Measurements from ENCODE around the gene NRN1L.

Gene NRN1L

GRCh38 chr16:67922740-67923139, 38.1 kb downstream of the NRN1L start:
- TF ChIP-seq, protein P1, sequence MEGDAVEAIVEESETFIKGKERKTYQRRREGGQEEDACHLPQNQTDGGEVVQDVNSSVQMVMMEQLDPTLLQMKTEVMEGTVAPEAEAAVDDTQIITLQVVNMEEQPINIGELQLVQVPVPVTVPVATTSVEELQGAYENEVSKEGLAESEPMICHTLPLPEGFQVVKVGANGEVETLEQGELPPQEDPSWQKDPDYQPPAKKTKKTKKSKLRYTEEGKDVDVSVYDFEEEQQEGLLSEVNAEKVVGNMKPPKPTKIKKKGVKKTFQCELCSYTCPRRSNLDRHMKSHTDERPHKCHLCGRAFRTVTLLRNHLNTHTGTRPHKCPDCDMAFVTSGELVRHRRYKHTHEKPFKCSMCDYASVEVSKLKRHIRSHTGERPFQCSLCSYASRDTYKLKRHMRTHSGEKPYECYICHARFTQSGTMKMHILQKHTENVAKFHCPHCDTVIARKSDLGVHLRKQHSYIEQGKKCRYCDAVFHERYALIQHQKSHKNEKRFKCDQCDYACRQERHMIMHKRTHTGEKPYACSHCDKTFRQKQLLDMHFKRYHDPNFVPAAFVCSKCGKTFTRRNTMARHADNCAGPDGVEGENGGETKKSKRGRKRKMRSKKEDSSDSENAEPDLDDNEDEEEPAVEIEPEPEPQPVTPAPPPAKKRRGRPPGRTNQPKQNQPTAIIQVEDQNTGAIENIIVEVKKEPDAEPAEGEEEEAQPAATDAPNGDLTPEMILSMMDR (IDR thresholded peaks at IDR 0.05; ENCODE audit: low read depth, low read length), result no peak
- DNase-seq (ENCODE audit: extremely low read depth, low read depth), result no peak

DNA sequence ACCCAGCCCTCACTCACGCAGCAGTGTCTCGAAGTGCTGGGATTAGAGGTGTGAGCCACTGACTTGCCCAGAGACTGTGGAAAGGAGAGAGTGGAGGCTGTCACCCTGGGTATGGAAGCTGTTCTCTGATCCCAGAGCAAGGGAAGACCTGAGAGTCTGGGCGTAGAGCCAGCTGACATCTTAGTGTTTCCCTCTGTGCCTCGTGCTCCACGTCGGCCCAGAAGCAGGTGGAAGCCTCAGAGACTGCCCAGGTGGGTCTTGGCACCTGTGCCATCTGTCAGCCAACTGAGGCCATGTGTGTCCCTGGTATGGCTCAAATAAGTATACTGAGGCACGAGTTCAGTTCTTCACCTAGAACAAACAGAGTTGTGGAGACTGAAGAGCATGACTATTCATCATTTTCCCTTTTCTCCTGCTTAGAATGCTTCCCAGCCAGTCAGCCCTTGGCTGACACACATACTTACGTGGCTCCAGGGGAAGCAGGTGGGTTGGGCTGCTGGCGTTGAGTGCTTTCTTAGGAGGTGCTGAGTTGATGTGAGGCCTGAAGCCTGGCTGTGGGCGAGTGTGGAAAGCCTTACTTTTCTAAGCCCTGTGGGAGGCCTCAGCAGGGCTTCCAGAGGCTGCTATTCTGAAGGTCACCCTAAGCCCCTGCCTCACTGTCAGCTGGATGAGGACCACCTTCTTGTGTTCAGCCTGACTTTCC, 38.9 kb downstream of the NRN1L start:
- no peak for DNase-seq (ENCODE audit: extremely low read depth, low read depth)
- TF ChIP-seq, protein P1 (IDR thresholded peaks at IDR 0.05; ENCODE audit: low read depth, low read length), result no peak

GRCh38 chr16:67924140-67924906, 39.6 kb downstream of the NRN1L start:
- TF ChIP-seq, protein P1 (IDR thresholded peaks at IDR 0.05; ENCODE audit: low read depth, low read length), result no peak

GRCh38 chr16:67926181-67926750, 41.6 kb downstream of the NRN1L start:
- TF ChIP-seq, protein P1 (IDR thresholded peaks at IDR 0.05; ENCODE audit: low read depth, low read length), result no peak
- no peak for DNase-seq (ENCODE audit: extremely low read depth, low read depth)

More at GRCh38 chr16:67924140-67924906, 39.6 kb downstream of the NRN1L start:
- no peak for DNase-seq (ENCODE audit: extremely low read depth, low read depth)

DNA sequence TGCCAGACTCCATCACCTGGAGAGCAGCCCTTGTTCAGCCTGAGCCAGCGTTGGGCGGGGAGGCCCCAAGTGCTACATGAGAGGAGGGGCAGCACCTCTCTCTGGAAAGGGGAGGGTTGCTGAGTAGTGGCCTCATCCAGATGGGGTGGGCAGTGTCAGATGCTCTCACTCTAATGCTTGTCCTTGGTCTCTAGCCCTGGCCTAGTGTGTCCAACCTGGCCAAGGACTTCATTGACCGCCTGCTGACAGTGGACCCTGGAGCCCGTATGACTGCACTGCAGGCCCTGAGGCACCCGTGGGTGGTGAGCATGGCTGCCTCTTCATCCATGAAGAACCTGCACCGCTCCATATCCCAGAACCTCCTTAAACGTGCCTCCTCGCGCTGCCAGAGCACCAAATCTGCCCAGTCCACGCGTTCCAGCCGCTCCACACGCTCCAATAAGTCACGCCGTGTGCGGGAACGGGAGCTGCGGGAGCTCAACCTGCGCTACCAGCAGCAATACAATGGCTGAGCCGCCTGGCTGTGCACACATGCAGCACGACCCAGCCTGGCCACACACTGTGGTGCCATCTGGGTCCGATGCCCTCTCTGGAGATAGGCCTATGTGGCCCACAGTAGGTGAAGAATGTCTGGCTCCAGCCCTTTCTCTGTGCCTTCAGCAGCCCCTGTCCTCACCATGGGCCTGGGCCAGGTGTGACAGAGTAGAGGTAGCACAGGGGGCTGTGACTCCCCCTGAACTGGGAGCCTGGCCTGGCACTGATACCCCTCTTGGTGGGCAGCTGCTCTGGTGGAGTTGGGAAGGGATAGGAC, 42.7 kb downstream of the NRN1L start:
- TF ChIP-seq, protein P1 (IDR thresholded peaks at IDR 0.05; ENCODE audit: low read depth, low read length), result no peak
- no peak for DNase-seq (ENCODE audit: extremely low read depth, low read depth)

- DNase-seq (ENCODE audit: extremely low read depth, low read depth), result no peak
- TF ChIP-seq, protein P1 (IDR thresholded peaks at IDR 0.05; ENCODE audit: low read depth, low read length), result no peak
Observed at GRCh38 chr16:67928147-67928546, 43.5 kb downstream of the NRN1L start.

Measured in AG09319 (cell line).